GM19463 (cell line): ENCODE results near the gene ZNF732.
A peak's percentile ranks its signal among the peaks of the same experiment; 100 is the strongest.
"Not testable (repeated sequence)": the region's sequence is repeated elsewhere in the genome, so short reads cannot be mapped to it uniquely, and the experiment has no call there.

Experiments used
- ATAC-seq: cut with Tn5 transposase; IDR thresholded peaks from one replicate; pipeline ENCODE4 v1.9.1; 2021; ENCODE audit warnings: mild to moderate bottlenecking, moderate library complexity; ENCODE audit not compliant: unreplicated experiment

The ZNF732 gene

GRCh38 chr4:304969-305680, at the start of gene ZNF732:
Gene ZNF732 (minus strand): TSS chr4:305474. CDS start chr4:305310, 164 bp downstream.
- ATAC-seq, result no peak

GRCh38 chr4:340011-340410, 34.7 kb upstream of the ZNF732 start:
- ATAC-seq, result no peak

GRCh38 chr4:338759-339097, 33.5 kb upstream of the ZNF732 start:
- ATAC-seq, result no peak

GRCh38 chr4:337932-338758, 32.9 kb upstream of the ZNF732 start:
- ATAC-seq, result peak; percentile 24

- ATAC-seq, result peak; percentile 92
Observed at GRCh38 chr4:337143-337931, 32.1 kb upstream of the ZNF732 start, which contains the start of gene ZNF141. Gene ZNF141 (plus strand): TSS chr4:337814. CDS start chr4:337984, 170 bp downstream.

GRCh38 chr4:336893-337142, 31.5 kb upstream of the ZNF732 start:
- ATAC-seq, result no peak

- no peak for ATAC-seq
Observed at GRCh38 chr4:336099-336892, 31.0 kb upstream of the ZNF732 start.

- ATAC-seq, result no peak
Observed at GRCh38 chr4:335515-335914, 30.2 kb upstream of the ZNF732 start.

- no peak for ATAC-seq
Observed at GRCh38 chr4:328729-329128, 23.5 kb upstream of the ZNF732 start.

GRCh38 chr4:314296-314903, 9.1 kb upstream of the ZNF732 start:
- ATAC-seq, result no peak

GRCh38 chr4:309807-310206, 4.5 kb upstream of the ZNF732 start:
- ATAC-seq, result no peak

GRCh38 chr4:306551-306961, 1.3 kb upstream of the ZNF732 start:
- peak; percentile 58 for ATAC-seq

GRCh38 chr4:304516-304915, 758 bp downstream of the ZNF732 start:
- not testable (repeated sequence) for ATAC-seq

GRCh38 chr4:302381-302780, 2.9 kb downstream of the ZNF732 start:
- ATAC-seq, result no peak

- no peak for ATAC-seq
Observed at GRCh38 chr4:294732-295131, 10.5 kb downstream of the ZNF732 start.

- no peak for ATAC-seq
Observed at GRCh38 chr4:288891-289290, 16.4 kb downstream of the ZNF732 start.

GRCh38 chr4:273309-274017, 31.8 kb downstream of the ZNF732 start:
- ATAC-seq, result no peak

- ATAC-seq, result no peak
Observed at GRCh38 chr4:271492-272103, 33.7 kb downstream of the ZNF732 start.

- not testable (repeated sequence) for ATAC-seq
Observed at GRCh38 chr4:259240-259639, 46.0 kb downstream of the ZNF732 start.
